Skin of body (tissue), 3 donors: Measurements from ENCODE around the gene HMOX1. TPM values are rescaled to one million over a fixed set of nuclear protein-coding genes. Genes with fewer than 3 reads are reported as not detected.
"Not testable (repeated sequence)": the region's sequence is repeated elsewhere in the genome, so short reads cannot be mapped to it uniquely, and the experiment has no call there.

Experiments
- DNase-seq: peaks from one replicate; lab custom pipeline; 2025; lab: John Stamatoyannopoulos, UW
- small RNA-seq: library from RNA; depleted of rRNA; stranded (forward); fragments of <200 nt; gene quantifications from one replicate; pipeline ENCODE3, GENCODE V24; 2014; ENCODE audit warnings: low replicate concordance
- total RNA-seq: library from RNA; depleted of rRNA; stranded (reverse); fragments of >200 nt; gene quantifications from one replicate; pipeline ENCODE4 v1.2.3, GENCODE V29; 2014

Gene HMOX1
- total RNA-seq, 1 donor from 2014 or later = 11.1 TPM

- no peak for DNase-seq
Observed at GRCh38 chr22:35432228-35432905, 51.5 kb downstream of the HMOX1 start.

- DNase-seq = no peak
Observed at GRCh38 chr22:35434061-35434710, 53.3 kb downstream of the HMOX1 start.

GRCh38 chr22:35435201-35435740, 54.4 kb downstream of the HMOX1 start:
- no peak for DNase-seq

- DNase-seq = no peak
Observed at GRCh38 chr22:35436421-35436820, 55.5 kb downstream of the HMOX1 start.

GRCh38 chr22:35437049-35437448, 56.2 kb downstream of the HMOX1 start:
- DNase-seq = no peak

GRCh38 chr22:35438673-35439364, 57.9 kb downstream of the HMOX1 start:
- not testable (repeated sequence) for DNase-seq

GRCh38 chr22:35439365-35439717, 58.4 kb downstream of the HMOX1 start:
- DNase-seq = no peak

- no peak for DNase-seq
Observed at GRCh38 chr22:35440129-35440528, 59.2 kb downstream of the HMOX1 start.

- DNase-seq = no peak
Observed at GRCh38 chr22:35441489-35442100, 60.7 kb downstream of the HMOX1 start.

GRCh38 chr22:35442471-35442870, 61.6 kb downstream of the HMOX1 start:
- no peak for DNase-seq

GRCh38 chr22:35443338-35443737, 62.4 kb downstream of the HMOX1 start:
- DNase-seq = no peak

Small RNA genes within 50 kb of the gene (small RNA-seq; reads per million reads assigned to genes)
- 3.2 reads per million, percentile 89 among the genes with 10 or more reads in this experiment for gene MIR3909
- not detected for gene MIR6069

Other genes starting within 250 kb of the HMOX1 start
- gene HMGXB4, start 123.6 kb upstream of the HMOX1 start, total RNA-seq = 24.8 TPM
- gene TOM1, start 81.2 kb upstream of the HMOX1 start, total RNA-seq = 33.4 TPM
- 26.6 TPM for gene MCM5, start 19.0 kb downstream of the HMOX1 start, total RNA-seq
- 0.30 TPM for gene RASD2, start 159.7 kb downstream of the HMOX1 start, total RNA-seq
- gene MB, start 236.2 kb downstream of the HMOX1 start, total RNA-seq = 21.4 TPM